GM23338 (cell line): ENCODE measurements around the gene AKAP9. TPM values are rescaled to one million over a fixed set of nuclear protein-coding genes. Genes with fewer than 3 reads are reported as not detected.
"Not testable (repeated sequence)": the region's sequence is repeated elsewhere in the genome, so short reads cannot be mapped to it uniquely, and the experiment has no call there.

Experiments
- ATAC-seq: fragments of 200-7000 bp; cut with Tn5 transposase; 3 replicates; pipeline ENCODE4 v1.9.1; 2020
- DNase-seq: peaks from one replicate; pipeline ENCODE4 v3.0.0-alpha.2; 2015; ENCODE audit warnings: low spot score
- H2AFZ ChIP-seq: fragments of 200-600 bp; sonication (generic); 2 replicates; pipeline ENCODE4 v1.8.0; 2016; ENCODE audit warnings: antibody characterized with exemption, mild to moderate bottlenecking, moderate library complexity
- H3F3A ChIP-seq: fragments of 200-600 bp; sonication (generic); replicated peaks from 2 replicates; pipeline ENCODE4 v1.8.0; 2017; ENCODE audit warnings: antibody characterized with exemption, mixed run types, low read depth
- H3K27ac ChIP-seq: fragments of 200-600 bp; sonication (generic); 2 replicates; pipeline ENCODE4 v1.6.1; 2016; ENCODE audit warnings: low read depth
- H3K27me3 ChIP-seq: fragments of 200-600 bp; sonication (generic); 2 replicates; pipeline ENCODE4 v1.8.0; 2016; ENCODE audit warnings: mild to moderate bottlenecking, mixed run types, moderate library complexity; ENCODE audit not compliant: insufficient read depth
- H3K36me3 ChIP-seq: fragments of 200-600 bp; sonication (generic); 2 replicates; pipeline ENCODE4 v1.8.0; 2016; ENCODE audit warnings: mild to moderate bottlenecking; ENCODE audit not compliant: insufficient read depth
- H3K4me1 ChIP-seq: fragments of 200-600 bp; sonication (generic); 2 replicates; pipeline ENCODE4 v1.8.0; 2016; ENCODE audit warnings: mild to moderate bottlenecking, moderate library complexity; ENCODE audit not compliant: insufficient read depth
- H3K4me2 ChIP-seq: fragments of 200-600 bp; sonication (generic); 2 replicates; pipeline ENCODE4 v1.7.1; 2017; ENCODE audit warnings: mixed run types
- H3K4me3 ChIP-seq: fragments of 200-600 bp; sonication (generic); 2 replicates; pipeline ENCODE4 v1.6.1; 2016; ENCODE audit warnings: mixed run types
- H3K79me2 ChIP-seq: fragments of 200-600 bp; sonication (generic); replicated peaks from 2 replicates; pipeline ENCODE4 v1.8.0; 2017; ENCODE audit warnings: mild to moderate bottlenecking; ENCODE audit not compliant: insufficient read depth
- H3K9me2 ChIP-seq: fragments of 200-600 bp; sonication (generic); 2 replicates; pipeline ENCODE4 v1.8.0; 2017; ENCODE audit not compliant: insufficient read depth
- H4K20me1 ChIP-seq: fragments of 200-600 bp; sonication (generic); replicated peaks from 2 replicates; pipeline ENCODE4 v1.8.0; 2017; ENCODE audit warnings: mild to moderate bottlenecking; ENCODE audit not compliant: insufficient read depth
- H3K27ac Mint-ChIP-seq: 2 replicates; pipeline ENCODE4 v1.8.0; 2020; ENCODE audit warnings: inconsistent platforms, mild to moderate bottlenecking, moderate library complexity, mixed read lengths
- H3K27me3 Mint-ChIP-seq: 3 replicates; pipeline ENCODE4 v1.8.0; 2022; ENCODE audit warnings: low read depth, mild to moderate bottlenecking, moderate library complexity, mixed read lengths, inconsistent platforms; ENCODE audit not compliant: insufficient read depth, poor library complexity
- H3K36me3 Mint-ChIP-seq: 3 replicates; pipeline ENCODE4 v1.8.0; 2021; ENCODE audit warnings: low read depth, mild to moderate bottlenecking, inconsistent platforms, moderate library complexity, mixed read lengths
- H3K4me1 Mint-ChIP-seq: 3 replicates; pipeline ENCODE4 v1.8.0; 2020; ENCODE audit warnings: mild to moderate bottlenecking, inconsistent platforms, mixed read lengths
- H3K4me3 Mint-ChIP-seq: 3 replicates; pipeline ENCODE4 v1.8.0; 2021; ENCODE audit warnings: moderate library complexity, mild to moderate bottlenecking, inconsistent platforms, mixed read lengths
- H3K9me3 Mint-ChIP-seq: 3 replicates; pipeline ENCODE4 v1.8.0; 2020; ENCODE audit warnings: moderate library complexity, mild to moderate bottlenecking, inconsistent platforms, mixed read lengths
- JUNB ChIP-seq: IDR thresholded peaks from one replicate; pipeline ENCODE4 v1.6.1; 2016; ENCODE audit warnings: antibody characterized with exemption; ENCODE audit not compliant: unreplicated experiment
- STAT1 ChIP-seq: IDR thresholded peaks from one replicate; pipeline ENCODE4 v1.6.1; 2016; ENCODE audit warnings: antibody characterized with exemption; ENCODE audit not compliant: unreplicated experiment
- polyA plus RNA-seq: library from polyadenylated mRNA; unstranded; fragments of >200 nt; fragmentation: Nextera tagmentation; extraction: Ambion mirVana; gene quantifications from 2 replicates; pipeline ENCODE4 v1.2.1, GENCODE V29; 2016
- total RNA-seq: library from RNA; depleted of rRNA; stranded (reverse); fragments of >200 nt; shearing (Covaris generic); gene quantifications from 2 replicates; pipeline ENCODE4 v1.2.3, GENCODE V29; 2014
- TF ChIP-seq, protein P1 (sequence below): IDR thresholded peaks from 2 replicates; pipeline ENCODE4 v1.6.1; 2016; ENCODE audit warnings: antibody characterized with exemption
- TF ChIP-seq, protein P2 (sequence below): fragments of 250-450 bp; sonication (Bioruptor Pico); IDR thresholded peaks from 2 replicates; pipeline ENCODE4 v1.5.0; 2020; ENCODE audit warnings: mild to moderate bottlenecking, moderate library complexity

AKAP9 gene
- total and polyA plus RNA-seq, 2 experiments from 2014 or later = 33.5 to 67.4 TPM

- ATAC-seq, H3K27me3 Mint-ChIP-seq, H3K4me2 ChIP-seq, H3F3A ChIP-seq, H3K27ac ChIP-seq, H3K27me3 ChIP-seq, H3K4me3 ChIP-seq, H3K4me1 Mint-ChIP-seq, H3K27ac Mint-ChIP-seq, H3K4me3 Mint-ChIP-seq, H2AFZ ChIP-seq, H3K9me2 ChIP-seq, H3K36me3 ChIP-seq, H3K79me2 ChIP-seq, H3K4me1 ChIP-seq, DNase-seq, H4K20me1 ChIP-seq: not testable (repeated sequence)
- Mint-ChIP-seq H3K36me3 (peaks cover 56% of the 10 kb centered on the region), H3K9me3 (peaks cover 19% of the 10 kb centered on the region)
Measured at GRCh38 chr7:92027128-92027527, 86.5 kb downstream of the AKAP9 start.

- Histone ChIP-seq H3K4me1 (no peaks in the 10 kb centered on the region), H3K4me3 (no peak overlapping the region), H3K79me2 (no peaks in the 10 kb centered on the region), H3K36me3 (peaks cover 5% of the 10 kb centered on the region; the same call in 1 of the 2 replicates), H3K27ac (no peak overlapping the region), H4K20me1 (no peaks in the 10 kb centered on the region), H2AFZ (no peak overlapping the region), H3K27me3 (no peaks in the 10 kb centered on the region), H3K9me2 (no peaks in the 10 kb centered on the region), H3K4me2 (no peak overlapping the region), H3F3A (no peaks in the 10 kb centered on the region)
- ATAC-seq (no peak), DNase-seq (no peak)
- TF ChIP-seq, protein P1, sequence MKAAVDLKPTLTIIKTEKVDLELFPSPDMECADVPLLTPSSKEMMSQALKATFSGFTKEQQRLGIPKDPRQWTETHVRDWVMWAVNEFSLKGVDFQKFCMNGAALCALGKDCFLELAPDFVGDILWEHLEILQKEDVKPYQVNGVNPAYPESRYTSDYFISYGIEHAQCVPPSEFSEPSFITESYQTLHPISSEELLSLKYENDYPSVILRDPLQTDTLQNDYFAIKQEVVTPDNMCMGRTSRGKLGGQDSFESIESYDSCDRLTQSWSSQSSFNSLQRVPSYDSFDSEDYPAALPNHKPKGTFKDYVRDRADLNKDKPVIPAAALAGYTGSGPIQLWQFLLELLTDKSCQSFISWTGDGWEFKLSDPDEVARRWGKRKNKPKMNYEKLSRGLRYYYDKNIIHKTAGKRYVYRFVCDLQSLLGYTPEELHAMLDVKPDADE = no peak
- TF ChIP-seq STAT1 = no peak
- TF ChIP-seq JUNB = no peak
- TF ChIP-seq, protein P2, sequence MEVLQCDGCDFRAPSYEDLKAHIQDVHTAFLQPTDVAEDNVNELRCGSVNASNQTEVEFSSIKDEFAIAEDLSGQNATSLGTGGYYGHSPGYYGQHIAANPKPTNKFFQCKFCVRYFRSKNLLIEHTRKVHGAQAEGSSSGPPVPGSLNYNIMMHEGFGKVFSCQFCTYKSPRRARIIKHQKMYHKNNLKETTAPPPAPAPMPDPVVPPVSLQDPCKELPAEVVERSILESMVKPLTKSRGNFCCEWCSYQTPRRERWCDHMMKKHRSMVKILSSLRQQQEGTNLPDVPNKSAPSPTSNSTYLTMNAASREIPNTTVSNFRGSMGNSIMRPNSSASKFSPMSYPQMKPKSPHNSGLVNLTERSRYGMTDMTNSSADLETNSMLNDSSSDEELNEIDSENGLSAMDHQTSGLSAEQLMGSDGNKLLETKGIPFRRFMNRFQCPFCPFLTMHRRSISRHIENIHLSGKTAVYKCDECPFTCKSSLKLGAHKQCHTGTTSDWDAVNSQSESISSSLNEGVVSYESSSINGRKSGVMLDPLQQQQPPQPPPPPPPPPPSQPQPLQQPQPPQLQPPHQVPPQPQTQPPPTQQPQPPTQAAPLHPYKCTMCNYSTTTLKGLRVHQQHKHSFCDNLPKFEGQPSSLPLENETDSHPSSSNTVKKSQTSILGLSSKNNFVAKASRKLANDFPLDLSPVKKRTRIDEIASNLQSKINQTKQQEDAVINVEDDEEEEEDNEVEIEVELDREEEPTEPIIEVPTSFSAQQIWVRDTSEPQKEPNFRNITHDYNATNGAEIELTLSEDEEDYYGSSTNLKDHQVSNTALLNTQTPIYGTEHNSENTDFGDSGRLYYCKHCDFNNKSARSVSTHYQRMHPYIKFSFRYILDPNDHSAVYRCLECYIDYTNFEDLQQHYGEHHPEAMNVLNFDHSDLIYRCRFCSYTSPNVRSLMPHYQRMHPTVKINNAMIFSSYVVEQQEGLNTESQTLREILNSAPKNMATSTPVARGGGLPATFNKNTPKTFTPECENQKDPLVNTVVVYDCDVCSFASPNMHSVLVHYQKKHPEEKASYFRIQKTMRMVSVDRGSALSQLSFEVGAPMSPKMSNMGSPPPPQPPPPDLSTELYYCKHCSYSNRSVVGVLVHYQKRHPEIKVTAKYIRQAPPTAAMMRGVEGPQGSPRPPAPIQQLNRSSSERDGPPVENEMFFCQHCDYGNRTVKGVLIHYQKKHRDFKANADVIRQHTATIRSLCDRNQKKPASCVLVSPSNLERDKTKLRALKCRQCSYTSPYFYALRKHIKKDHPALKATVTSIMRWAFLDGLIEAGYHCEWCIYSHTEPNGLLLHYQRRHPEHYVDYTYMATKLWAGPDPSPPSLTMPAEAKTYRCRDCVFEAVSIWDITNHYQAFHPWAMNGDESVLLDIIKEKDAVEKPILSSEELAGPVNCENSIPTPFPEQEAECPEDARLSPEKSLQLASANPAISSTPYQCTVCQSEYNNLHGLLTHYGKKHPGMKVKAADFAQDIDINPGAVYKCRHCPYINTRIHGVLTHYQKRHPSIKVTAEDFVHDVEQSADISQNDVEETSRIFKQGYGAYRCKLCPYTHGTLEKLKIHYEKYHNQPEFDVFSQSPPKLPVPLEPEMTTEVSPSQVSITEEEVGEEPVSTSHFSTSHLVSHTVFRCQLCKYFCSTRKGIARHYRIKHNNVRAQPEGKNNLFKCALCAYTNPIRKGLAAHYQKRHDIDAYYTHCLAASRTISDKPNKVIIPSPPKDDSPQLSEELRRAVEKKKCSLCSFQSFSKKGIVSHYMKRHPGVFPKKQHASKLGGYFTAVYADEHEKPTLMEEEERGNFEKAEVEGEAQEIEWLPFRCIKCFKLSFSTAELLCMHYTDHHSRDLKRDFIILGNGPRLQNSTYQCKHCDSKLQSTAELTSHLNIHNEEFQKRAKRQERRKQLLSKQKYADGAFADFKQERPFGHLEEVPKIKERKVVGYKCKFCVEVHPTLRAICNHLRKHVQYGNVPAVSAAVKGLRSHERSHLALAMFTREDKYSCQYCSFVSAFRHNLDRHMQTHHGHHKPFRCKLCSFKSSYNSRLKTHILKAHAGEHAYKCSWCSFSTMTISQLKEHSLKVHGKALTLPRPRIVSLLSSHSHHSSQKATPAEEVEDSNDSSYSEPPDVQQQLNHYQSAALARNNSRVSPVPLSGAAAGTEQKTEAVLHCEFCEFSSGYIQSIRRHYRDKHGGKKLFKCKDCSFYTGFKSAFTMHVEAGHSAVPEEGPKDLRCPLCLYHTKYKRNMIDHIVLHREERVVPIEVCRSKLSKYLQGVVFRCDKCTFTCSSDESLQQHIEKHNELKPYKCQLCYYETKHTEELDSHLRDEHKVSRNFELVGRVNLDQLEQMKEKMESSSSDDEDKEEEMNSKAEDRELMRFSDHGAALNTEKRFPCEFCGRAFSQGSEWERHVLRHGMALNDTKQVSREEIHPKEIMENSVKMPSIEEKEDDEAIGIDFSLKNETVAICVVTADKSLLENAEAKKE (CRISPR knock-in tag) = no peak
- no peak overlapping the region for H3K4me3 Mint-ChIP-seq
- no peak overlapping the region for H3K27ac Mint-ChIP-seq
- peaks cover 50% of the 10 kb centered on the region for H3K36me3 Mint-ChIP-seq
- H3K27me3 Mint-ChIP-seq = no peaks in the 10 kb centered on the region
- H3K9me3 Mint-ChIP-seq = peaks cover 19% of the 10 kb centered on the region
- no peaks in the 10 kb centered on the region for H3K4me1 Mint-ChIP-seq
Measured at GRCh38 chr7:92028226-92028625, 87.6 kb downstream of the AKAP9 start.
